ENCODE data around the gene PTK6. TPM values are rescaled to one million over a fixed set of nuclear protein-coding genes. Genes with fewer than 3 reads are reported as not detected.

The PTK6 gene
- total and polyA plus RNA-seq, 8 donors: 0.61 to 4.5 (median 1.2) TPM

GRCh38 chr20:63529861-63530787 lies 7.1 kb downstream of the PTK6 start:
- no peak overlapping the region for H3K4me3 ChIP-seq
- ATAC-seq (no peak), DNase-seq (peak in 1 of 6 donors; percentile 73), FAIRE-seq (no peak)
- no peaks in the 10 kb centered on the region for H3K9me3 ChIP-seq
- no peak overlapping the region for H3K27ac ChIP-seq
- TF ChIP-seq, protein P1, sequence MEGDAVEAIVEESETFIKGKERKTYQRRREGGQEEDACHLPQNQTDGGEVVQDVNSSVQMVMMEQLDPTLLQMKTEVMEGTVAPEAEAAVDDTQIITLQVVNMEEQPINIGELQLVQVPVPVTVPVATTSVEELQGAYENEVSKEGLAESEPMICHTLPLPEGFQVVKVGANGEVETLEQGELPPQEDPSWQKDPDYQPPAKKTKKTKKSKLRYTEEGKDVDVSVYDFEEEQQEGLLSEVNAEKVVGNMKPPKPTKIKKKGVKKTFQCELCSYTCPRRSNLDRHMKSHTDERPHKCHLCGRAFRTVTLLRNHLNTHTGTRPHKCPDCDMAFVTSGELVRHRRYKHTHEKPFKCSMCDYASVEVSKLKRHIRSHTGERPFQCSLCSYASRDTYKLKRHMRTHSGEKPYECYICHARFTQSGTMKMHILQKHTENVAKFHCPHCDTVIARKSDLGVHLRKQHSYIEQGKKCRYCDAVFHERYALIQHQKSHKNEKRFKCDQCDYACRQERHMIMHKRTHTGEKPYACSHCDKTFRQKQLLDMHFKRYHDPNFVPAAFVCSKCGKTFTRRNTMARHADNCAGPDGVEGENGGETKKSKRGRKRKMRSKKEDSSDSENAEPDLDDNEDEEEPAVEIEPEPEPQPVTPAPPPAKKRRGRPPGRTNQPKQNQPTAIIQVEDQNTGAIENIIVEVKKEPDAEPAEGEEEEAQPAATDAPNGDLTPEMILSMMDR (IDR thresholded peaks at IDR 0.05): no peak
- intact Hi-C loops (cut with DNase I): no loop called here
- no peaks in the 10 kb centered on the region for H3K36me3 ChIP-seq
- H3K4me1 ChIP-seq: peaks cover 0 to 7% (median 0%) of the 10 kb centered on the region in 3 donors
- WGBS, 2 donors: 66 to 77% methylated on average over 34 to 39 of the region's 39 CpGs
- H3K27me3 ChIP-seq: no peaks in the 10 kb centered on the region

GRCh38 chr20:63529180-63529860 lies 7.9 kb downstream of the PTK6 start:
- TF ChIP-seq, protein P1 (IDR thresholded peaks at IDR 0.05): no peak
- WGBS, 2 donors: 71 to 85% methylated on average over 27 of the region's 27 CpGs
- H3K36me3 ChIP-seq: no peaks in the 10 kb centered on the region
- H3K27me3 ChIP-seq: no peaks in the 10 kb centered on the region
- no peak overlapping the region for H3K4me3 ChIP-seq
- DNase-seq: peak in 2 of 6 donors; percentile 29 to 73
- H3K9me3 ChIP-seq: no peaks in the 10 kb centered on the region
- peaks cover 0 to 4% (median 0%) of the 10 kb centered on the region in 3 donors for H3K4me1 ChIP-seq
- intact Hi-C loops (cut with DNase I): no loop called here
- ATAC-seq: no peak
- no peak overlapping the region for H3K27ac ChIP-seq
- no peak for FAIRE-seq

- no peak for ATAC-seq
- 80 to 91% methylated on average over 9 of the region's 9 CpGs for WGBS, 2 donors
- TF ChIP-seq, protein P1 (IDR thresholded peaks at IDR 0.05): no peak
- Histone ChIP-seq H3K27me3 (no peaks in the 10 kb centered on the region), H3K4me1 (peaks cover 4 to 5% (median 5%) of the 10 kb centered on the region in 3 donors), H3K4me3 (no peak overlapping the region), H3K36me3 (no peaks in the 10 kb centered on the region), H3K27ac (no peak overlapping the region), H3K9me3 (no peaks in the 10 kb centered on the region)
- no peak for DNase-seq
- FAIRE-seq: no peak
- intact Hi-C loops (cut with DNase I): no loop called here
Observed at GRCh38 chr20:63527184-63527583, 10.0 kb downstream of the PTK6 start.

DNA sequence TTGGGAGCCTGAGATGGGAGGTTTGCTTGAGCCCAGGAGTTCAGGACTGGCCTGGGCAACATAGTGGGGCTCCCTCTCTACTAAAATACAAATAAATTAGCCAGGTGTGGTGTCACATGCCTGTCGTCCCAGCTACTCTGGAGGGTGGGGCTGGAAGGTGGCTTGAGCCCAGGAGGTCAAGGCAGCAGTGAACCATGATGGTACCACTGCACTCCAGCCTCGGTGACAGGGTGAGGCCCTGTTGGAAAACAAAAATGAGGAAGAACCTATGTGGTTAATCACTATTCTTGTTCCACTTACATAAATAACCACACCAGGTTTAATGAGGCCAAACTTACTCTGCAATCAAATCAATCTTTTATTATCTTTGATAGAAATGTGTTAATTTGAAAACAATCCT lies 11.2 kb downstream of the PTK6 start:
- WGBS, 2 donors: 8% methylated on average over 2 of the region's 2 CpGs
- FAIRE-seq (no peak), DNase-seq (peak in 1 of 6 donors; percentile 33), ATAC-seq (no peak)
- Histone ChIP-seq H3K4me3 (no peak overlapping the region), H3K36me3 (no peaks in the 10 kb centered on the region), H3K27me3 (no peaks in the 10 kb centered on the region), H3K27ac (no peak overlapping the region), H3K4me1 (peaks cover 6 to 8% (median 7%) of the 10 kb centered on the region in 3 donors), H3K9me3 (no peaks in the 10 kb centered on the region)
- intact Hi-C loops (cut with DNase I): no loop called here
- TF ChIP-seq, protein P1 (IDR thresholded peaks at IDR 0.05): no peak
